HuH-7 (cell line): Measurements from ENCODE around the gene NDUFS4.
"Not testable (repeated sequence)": the region's sequence is repeated elsewhere in the genome, so short reads cannot be mapped to it uniquely, and the experiment has no call there.

Source experiments
- DNase-seq: peaks from one replicate; pipeline ENCODE4 v3.0.0; 2011; ENCODE audit warnings: low spot score

NDUFS4 gene

DNA sequence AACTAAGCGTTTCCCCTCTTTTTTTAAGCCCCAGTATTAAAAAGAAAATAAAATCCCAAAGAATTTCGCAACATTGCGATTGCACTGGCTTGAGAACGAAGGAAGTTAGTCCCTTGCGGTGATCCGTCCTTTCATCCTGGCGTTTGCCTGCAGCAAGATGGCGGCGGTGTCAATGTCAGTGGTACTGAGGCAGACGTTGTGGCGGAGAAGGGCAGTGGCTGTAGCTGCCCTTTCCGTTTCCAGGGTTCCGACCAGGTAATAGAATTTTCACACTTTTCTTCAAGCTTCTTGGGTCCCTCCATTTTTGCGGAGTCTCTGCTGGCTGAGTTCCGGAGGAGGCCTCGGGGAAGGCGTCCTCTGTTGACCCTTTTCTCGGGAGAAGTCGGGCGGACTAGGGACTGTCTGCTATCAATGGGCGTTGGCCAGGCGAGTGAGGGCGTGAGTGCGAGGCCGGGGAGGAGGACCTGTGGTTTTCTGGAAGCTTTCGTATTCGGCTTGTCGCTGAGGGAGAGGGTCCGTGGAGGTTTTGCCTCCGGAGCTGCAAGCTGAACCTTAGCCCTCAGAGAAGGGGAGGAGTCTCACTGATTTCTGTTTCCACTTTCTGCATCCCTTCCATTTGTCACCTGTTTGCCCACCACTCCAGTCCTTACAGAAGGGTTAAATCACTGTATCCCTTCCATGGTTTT, at the start of gene NDUFS4:
Gene NDUFS4 (plus strand): TSS at position 134 of the 686 bp plus-strand sequence. CDS start 24 bp downstream, at position 158.
- DNase-seq = peak; percentile 7

DNA sequence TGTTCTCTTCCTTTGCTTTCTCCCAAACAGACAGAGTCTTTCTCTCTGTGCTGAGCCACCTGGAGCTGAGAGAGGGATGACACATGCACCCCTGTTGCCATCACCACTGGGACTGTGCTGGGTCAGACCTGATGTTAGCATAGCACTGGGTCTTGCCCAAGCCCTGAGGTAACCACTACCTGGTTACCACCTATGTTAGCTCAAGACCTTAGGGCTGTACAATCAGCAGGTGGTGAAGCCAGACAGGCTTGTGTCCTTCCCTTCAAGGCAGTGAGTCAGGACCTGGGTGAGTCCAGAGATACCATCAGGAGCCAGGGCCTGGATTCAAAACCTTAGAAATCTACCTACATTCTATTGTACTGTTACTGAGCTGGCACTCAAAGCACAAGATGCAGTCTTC, 47.9 kb upstream of the NDUFS4 start:
- DNase-seq = no peak

DNA sequence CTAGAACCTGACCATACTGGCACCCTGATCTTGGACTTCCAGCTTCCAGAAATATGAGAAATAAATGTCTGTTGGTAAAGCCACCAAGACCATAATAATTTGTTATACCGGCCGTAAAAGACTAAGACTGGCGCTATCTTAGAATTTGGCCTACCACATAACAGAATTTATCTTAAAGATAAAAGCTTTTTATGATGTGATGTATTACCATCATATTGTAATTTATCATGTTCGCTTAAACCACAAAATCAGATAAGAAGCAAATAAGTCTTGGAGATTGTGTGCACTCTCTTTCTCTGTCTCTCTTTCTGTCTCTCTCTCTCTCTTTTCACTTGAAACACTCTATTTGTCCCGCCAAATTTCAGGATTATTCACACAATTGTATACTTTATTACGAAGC, 44.5 kb upstream of the NDUFS4 start:
- DNase-seq = no peak

DNA sequence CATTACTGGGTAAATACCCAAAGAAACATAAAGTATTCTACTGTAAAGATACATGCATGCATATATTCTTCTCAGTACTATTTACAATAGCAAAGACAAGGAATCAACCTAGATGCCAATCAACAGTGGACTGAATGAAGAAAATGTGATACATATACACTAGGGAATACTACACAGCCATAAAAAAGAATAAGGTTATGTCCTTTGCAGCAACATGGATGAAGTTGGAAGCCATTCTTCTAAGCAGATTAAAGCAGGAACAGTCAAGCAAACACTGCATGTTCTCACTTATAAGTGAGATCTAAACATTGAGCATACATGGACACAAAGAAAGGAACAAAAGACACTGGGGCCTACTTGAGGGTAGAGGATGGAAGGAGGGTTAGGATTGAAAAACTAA, 39.6 kb upstream of the NDUFS4 start:
- DNase-seq = no peak

DNA sequence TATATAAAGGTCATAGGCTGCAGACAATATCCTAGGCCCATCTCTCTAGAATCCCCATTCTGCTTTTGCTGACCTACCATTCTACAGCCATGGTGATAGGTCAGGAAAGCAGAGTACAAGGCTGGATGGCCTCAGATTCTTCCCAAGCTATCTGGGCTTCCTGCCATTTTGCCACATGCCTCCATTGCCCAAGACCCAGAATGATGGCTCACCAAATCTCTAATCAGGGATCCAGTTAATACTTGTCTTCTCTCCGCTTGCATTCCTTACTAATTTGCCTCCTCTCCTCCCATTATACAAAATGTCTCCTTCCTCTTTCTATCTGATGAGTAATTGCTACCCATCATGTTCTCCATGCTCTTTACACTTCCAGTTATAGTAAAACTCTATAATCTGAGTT, 22.7 kb upstream of the NDUFS4 start:
- DNase-seq = no peak

DNA sequence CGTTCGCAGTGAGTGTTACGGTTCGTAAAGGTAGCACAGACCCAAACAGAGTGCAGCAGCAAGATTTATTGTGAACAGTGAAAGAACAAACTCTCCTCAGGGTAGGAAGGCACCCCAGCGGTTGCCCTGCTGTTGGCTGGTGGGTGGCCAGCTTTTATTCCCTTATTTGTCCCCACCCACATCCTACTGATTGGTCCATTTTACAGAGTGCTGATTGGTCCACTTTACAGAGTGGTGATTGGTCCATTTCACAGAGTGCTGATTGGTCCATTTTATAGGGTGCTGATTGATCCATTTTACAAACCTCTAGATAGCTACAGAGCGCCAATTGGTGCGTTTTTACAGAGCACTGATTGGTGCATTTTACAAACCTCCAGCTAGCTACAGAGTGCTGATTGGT, 19.7 kb upstream of the NDUFS4 start:
- DNase-seq = not testable (repeated sequence)

DNA sequence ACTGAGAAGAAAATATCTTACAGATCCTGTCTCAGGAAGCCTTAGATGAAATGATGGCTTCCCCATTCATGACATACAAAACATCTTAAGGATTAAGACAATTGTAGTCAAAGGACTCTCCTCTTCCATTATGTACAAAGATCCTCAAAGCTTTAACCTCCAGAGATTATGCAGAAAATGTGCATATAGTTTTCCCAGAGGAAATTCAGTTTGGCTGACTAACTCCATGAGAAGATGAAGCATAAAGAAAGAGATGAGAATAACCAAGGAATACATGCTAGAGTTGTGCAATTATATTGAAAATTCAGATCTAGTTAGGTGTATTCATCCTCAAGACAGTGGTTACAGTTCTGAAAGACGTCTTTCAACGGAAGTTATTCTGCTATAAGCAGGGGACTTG, 18.6 kb upstream of the NDUFS4 start:
- DNase-seq = no peak

- no peak for DNase-seq
Observed at GRCh38 chr5:53542926-53543325, 17.5 kb upstream of the NDUFS4 start.

- no peak for DNase-seq
Observed at GRCh38 chr5:53543401-53543800, 17.0 kb upstream of the NDUFS4 start.

DNA sequence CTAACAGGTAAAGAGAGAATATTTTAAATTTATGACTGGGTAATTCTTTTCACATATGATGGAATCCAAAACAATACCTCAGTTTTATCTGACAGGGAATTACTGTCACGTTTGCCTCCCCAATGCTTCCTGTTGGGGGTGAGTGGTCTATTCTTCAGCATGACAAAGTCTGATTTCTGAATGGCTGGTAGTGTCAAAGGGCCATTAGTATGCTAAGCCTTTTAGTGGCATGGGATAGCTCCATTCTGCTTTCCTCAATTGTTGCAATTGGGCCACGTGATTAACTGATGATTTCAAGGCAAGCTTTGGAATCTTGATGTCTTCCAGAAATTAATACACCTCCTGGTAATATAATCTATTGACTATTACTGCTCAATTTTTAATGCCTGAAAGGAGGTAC, 14.7 kb upstream of the NDUFS4 start:
- no peak for DNase-seq

GRCh38 chr5:53547226-53547625, 13.2 kb upstream of the NDUFS4 start:
- no peak for DNase-seq

GRCh38 chr5:53548501-53548900, 11.9 kb upstream of the NDUFS4 start:
- DNase-seq = not testable (repeated sequence)

- no peak for DNase-seq
Observed at GRCh38 chr5:53549792-53550191, 10.6 kb upstream of the NDUFS4 start.

GRCh38 chr5:53552561-53552960, 7.9 kb upstream of the NDUFS4 start:
- no peak for DNase-seq

DNA sequence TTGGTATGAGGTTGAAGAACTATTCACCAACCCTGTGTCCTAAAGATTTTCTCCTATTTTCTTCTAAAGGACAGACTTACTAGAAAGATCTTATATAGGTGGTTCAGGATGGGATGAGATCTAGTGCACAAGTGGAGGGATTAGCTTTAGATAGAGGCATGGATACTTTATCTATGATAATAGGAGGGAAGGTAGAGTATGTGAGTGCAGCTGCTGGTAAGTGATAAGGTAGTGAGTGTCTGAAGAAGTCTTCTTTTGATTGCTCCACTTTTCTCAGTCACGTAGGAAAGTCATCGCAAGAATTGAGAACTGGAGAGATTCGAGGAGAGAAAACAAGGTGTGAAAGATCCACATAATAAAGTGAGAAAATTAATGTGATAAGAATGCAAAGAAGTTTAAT, 6.0 kb upstream of the NDUFS4 start:
- no peak for DNase-seq

- no peak for DNase-seq
Observed at GRCh38 chr5:53555160-53555559, 5.3 kb upstream of the NDUFS4 start.

DNA sequence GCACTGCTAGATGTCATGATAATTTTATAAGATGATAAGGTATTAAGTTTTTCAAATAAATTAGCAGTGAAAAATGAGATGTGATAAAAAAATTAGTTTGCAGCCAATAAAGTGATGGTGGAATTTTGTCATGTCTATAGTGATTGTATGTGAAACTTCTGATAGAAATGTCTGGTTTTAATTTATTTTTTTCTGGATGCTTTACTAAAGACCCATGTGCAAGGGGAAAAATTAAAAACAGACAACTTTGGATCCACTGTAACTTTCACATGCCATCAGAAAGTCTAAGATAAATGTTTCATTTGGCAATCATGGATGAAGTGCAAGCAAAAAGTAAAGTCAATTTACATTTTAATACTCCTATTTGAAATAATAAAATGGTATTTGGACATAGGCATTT, 4.4 kb upstream of the NDUFS4 start:
- no peak for DNase-seq

- no peak for DNase-seq
Observed at GRCh38 chr5:53557386-53557785, 3.1 kb upstream of the NDUFS4 start.

- no peak for DNase-seq
Observed at GRCh38 chr5:53558966-53559365, 1.5 kb upstream of the NDUFS4 start.

DNA sequence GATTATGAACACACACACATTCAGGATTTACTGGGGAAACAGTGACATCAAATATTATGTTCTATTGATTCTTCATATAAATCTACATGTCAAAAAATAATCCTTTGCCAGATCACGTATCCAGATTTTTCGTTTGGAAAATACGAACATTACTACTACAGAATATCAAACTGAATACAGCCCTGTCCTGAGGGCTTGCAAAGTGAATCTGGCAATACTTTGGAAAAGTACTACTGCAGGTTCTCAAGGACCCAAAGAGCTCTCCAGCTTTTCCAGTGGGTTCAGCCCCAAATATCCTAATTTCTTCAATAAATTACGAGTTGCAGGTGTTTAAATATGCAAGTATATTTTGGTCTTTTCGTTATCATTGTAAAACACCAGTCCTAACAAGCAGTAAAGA, 411 bp upstream of the NDUFS4 start:
- no peak for DNase-seq

DNA sequence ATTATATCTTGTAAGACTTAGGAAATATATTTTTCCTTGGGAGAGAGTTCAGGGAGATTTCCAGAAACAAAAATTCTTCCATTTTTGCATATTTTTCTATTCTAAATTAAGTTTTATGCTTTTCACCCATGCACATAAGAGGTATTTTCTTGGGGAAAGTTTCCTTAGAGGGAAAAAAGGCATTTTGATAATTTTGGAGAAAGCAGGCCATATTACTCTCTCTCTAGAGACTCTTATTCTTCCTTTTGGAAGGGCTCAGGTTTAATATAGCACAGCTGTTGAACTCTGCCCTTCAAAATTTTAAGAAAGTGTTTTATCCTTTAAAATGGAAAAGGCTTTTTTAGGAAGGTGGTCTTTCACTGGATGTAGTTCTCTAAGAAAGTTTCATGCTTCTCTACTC, 8.0 kb downstream of the NDUFS4 start:
- no peak for DNase-seq

- DNase-seq = no peak
Observed at GRCh38 chr5:53568871-53569270, 8.4 kb downstream of the NDUFS4 start.

DNA sequence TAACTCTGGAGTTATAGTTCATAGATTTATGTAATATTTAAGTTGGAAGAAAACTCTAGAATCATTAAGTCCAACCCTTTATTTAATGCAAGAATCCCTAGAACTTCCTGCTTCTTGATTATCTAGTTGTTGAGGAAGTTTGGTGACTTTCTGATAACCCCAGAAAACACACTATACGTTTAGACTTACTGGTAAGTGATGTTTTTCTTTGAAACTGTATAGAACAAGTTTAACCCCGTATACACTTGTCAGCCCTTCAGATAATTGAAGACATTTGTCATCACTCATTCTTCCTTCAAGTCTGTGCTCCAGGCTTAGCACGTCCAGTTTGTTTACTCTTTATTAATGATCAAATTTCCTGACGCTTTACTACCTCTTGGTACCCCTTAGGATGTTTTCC, 9.0 kb downstream of the NDUFS4 start:
- no peak for DNase-seq

- no peak for DNase-seq
Observed at GRCh38 chr5:53571403-53571802, 11.0 kb downstream of the NDUFS4 start.

GRCh38 chr5:53575101-53575500, 14.7 kb downstream of the NDUFS4 start:
- no peak for DNase-seq
